H1 (cell line): ENCODE results near the gene NT5C3B. TPM values are rescaled to one million over a fixed set of nuclear protein-coding genes. Genes with fewer than 3 reads are reported as not detected.

ENCODE experiments used
- CTCF ChIA-PET: fragments of 300-600 bp; sonication (Branson Sonifier 250); formaldehyde crosslinking; loops from one replicate; lab custom pipeline; 2021; ENCODE audit not compliant: partially characterized antibody; lab: Charles Lee
- POLR2A ChIA-PET: fragments of 300-600 bp; sonication (Branson Sonifier 250); formaldehyde crosslinking; loops from one replicate; lab custom pipeline; 2021; ENCODE audit warnings: inconsistent platforms; ENCODE audit not compliant: partially characterized antibody; lab: Charles Lee
- DNase-seq, 2 experiments: peaks; one replicate each; pipeline versions ENCODE4 v3.0.0 to v3.0.0-alpha.2; 2010 to 2022; ENCODE audit warnings: low spot score in 2 of 2, low read depth in 1 of 2, mixed read lengths in 1 of 2
- FAIRE-seq: peaks from 2 replicates; lab custom pipeline; 2011; peaks lifted over from hg19 to GRCh38; lab: Jason Lieb, UNC
- H2AFZ ChIP-seq: 2 replicates; pipeline ENCODE4 v1.8.1; 2012; ENCODE audit warnings: low read length, inconsistent platforms
- H2AK5ac ChIP-seq: 2 replicates; pipeline ENCODE4 v1.6.1; 2013; ENCODE audit warnings: low read depth, low read length
- H2BK120ac ChIP-seq: replicated peaks from 2 replicates; pipeline ENCODE3; 2013; ENCODE audit warnings: low read depth, low read length, inconsistent platforms
- H2BK12ac ChIP-seq: 2 replicates; pipeline ENCODE4 v1.6.1; 2013; ENCODE audit warnings: low read depth, low read length
- H2BK15ac ChIP-seq: 2 replicates; pipeline ENCODE4 v1.6.1; 2013; ENCODE audit warnings: low read length
- H2BK20ac ChIP-seq: 2 replicates; pipeline ENCODE4 v1.6.1; 2013; ENCODE audit warnings: low read length
- H2BK5ac ChIP-seq: 2 replicates; pipeline ENCODE4 v1.6.1; 2013; ENCODE audit warnings: low read depth, low read length
- H3K14ac ChIP-seq: 2 replicates; pipeline ENCODE4 v1.6.1; 2013; ENCODE audit warnings: inconsistent platforms; ENCODE audit not compliant: insufficient read length
- H3K18ac ChIP-seq: 2 replicates; pipeline ENCODE4 v1.6.1; 2013; ENCODE audit warnings: low read length; ENCODE audit errors: extremely low read depth
- H3K23ac ChIP-seq: 2 replicates; pipeline ENCODE4 v1.6.1; 2013; ENCODE audit warnings: inconsistent platforms; ENCODE audit not compliant: insufficient read length
- H3K23me2 ChIP-seq: 2 replicates; pipeline ENCODE4 v1.6.1; 2013; ENCODE audit warnings: low read depth, low read length
- H3K27ac ChIP-seq: 2 replicates; pipeline ENCODE4 v1.6.1; 2011; ENCODE audit warnings: low read depth, low read length, inconsistent platforms
- H3K27me3 ChIP-seq, 4 experiments: replicated peaks in 1 of 4; 1 replicate in 1 of 4; 2 replicates in 3 of 4; pipeline versions ENCODE4 v1.6.1 to v1.8.1; 2011 to 2013; ENCODE audit warnings: low read length in 3 of 4, mild to moderate bottlenecking in 3 of 4, inconsistent platforms in 2 of 4, mixed read lengths in 2 of 4, moderate library complexity in 1 of 4; ENCODE audit not compliant: control insufficient read depth in 3 of 4, insufficient read depth in 3 of 4; ENCODE audit errors: extremely low read depth in 1 of 4
- H3K36me3 ChIP-seq, 4 experiments: 2 replicates each; pipeline versions ENCODE4 v1.6.1 to v1.8.1; 2011 to 2013; ENCODE audit warnings: mild to moderate bottlenecking in 4 of 4, low read length in 3 of 4, moderate library complexity in 2 of 4, control low read depth in 1 of 4, inconsistent platforms in 1 of 4; ENCODE audit not compliant: insufficient read depth in 4 of 4, control insufficient read depth in 2 of 4
- H3K4ac ChIP-seq: replicated peaks from 2 replicates; pipeline ENCODE3; 2013; ENCODE audit warnings: low read length, low read depth, mixed read lengths, inconsistent platforms; ENCODE audit not compliant: insufficient read length
- H3K4me1 ChIP-seq, 4 experiments: replicated peaks in 1 of 4; 1 replicate in 1 of 4; 2 replicates in 3 of 4; pipeline versions ENCODE4 v1.6.1 to v1.8.1; 2011 to 2013; ENCODE audit warnings: low read length in 3 of 4, inconsistent platforms in 2 of 4, mixed read lengths in 1 of 4; ENCODE audit not compliant: insufficient read depth in 4 of 4, control insufficient read depth in 3 of 4
- H3K4me2 ChIP-seq, 2 experiments: 2 replicates each; pipeline versions ENCODE4 v1.6.1 to v1.8.1; 2011 to 2013; ENCODE audit warnings: low read depth in 2 of 2, low read length in 2 of 2, control low read depth in 1 of 2, inconsistent platforms in 1 of 2, mild to moderate bottlenecking in 1 of 2; ENCODE audit not compliant: insufficient read depth in 1 of 2
- H3K4me3 ChIP-seq, 4 experiments: fragments of 200-600, 300-600 bp in 1 of 4; sonication (generic), shearing (Covaris generic), sonication (Bioruptor Twin) in 1 of 4; 2 replicates each; pipeline versions ENCODE4 v1.5.1 to v1.8.1; 2011 to 2016; ENCODE audit warnings: low read length in 4 of 4, low read depth in 3 of 4, control low read depth in 2 of 4, inconsistent platforms in 2 of 4, mild to moderate bottlenecking in 2 of 4, mixed read lengths in 1 of 4, moderate library complexity in 1 of 4; ENCODE audit not compliant: insufficient read depth in 2 of 4; ENCODE audit errors: extremely low read depth in 1 of 4
- H3K56ac ChIP-seq: replicated peaks from 2 replicates; pipeline ENCODE3; 2013; ENCODE audit warnings: low read depth, mild to moderate bottlenecking, mixed read lengths, low read length, inconsistent platforms; ENCODE audit not compliant: insufficient read length
- H3K79me1 ChIP-seq: 2 replicates; pipeline ENCODE4 v1.6.1; 2013; ENCODE audit warnings: low read depth, low read length, control low read depth
- H3K79me2 ChIP-seq, 2 experiments: 2 replicates each; pipeline versions ENCODE4 v1.6.1 to v1.8.1; 2012 to 2013; ENCODE audit warnings: low read length in 2 of 2, mild to moderate bottlenecking in 2 of 2, inconsistent platforms in 1 of 2; ENCODE audit not compliant: insufficient read depth in 2 of 2, control insufficient read depth in 1 of 2
- H3K9ac ChIP-seq, 4 experiments: replicated peaks in 1 of 4; 1 replicate in 1 of 4; 2 replicates in 3 of 4; pipeline versions ENCODE4 v1.6.1 to v1.8.1; 2011 to 2013; ENCODE audit warnings: low read depth in 3 of 4, low read length in 3 of 4, control low read depth in 2 of 4, mild to moderate bottlenecking in 2 of 4, moderate library complexity in 2 of 4, inconsistent platforms in 1 of 4; ENCODE audit errors: extremely low read depth in 1 of 4
- H3K9me3 ChIP-seq, 2 experiments: 2 replicates each; pipeline versions ENCODE4 v1.6.1 to v1.8.1; 2012 to 2013; ENCODE audit warnings: mild to moderate bottlenecking in 2 of 2, moderate library complexity in 2 of 2, control low read depth in 1 of 2, inconsistent platforms in 1 of 2, low read depth in 1 of 2, low read length in 1 of 2, mixed read lengths in 1 of 2; ENCODE audit not compliant: insufficient read depth in 2 of 2
- H4K20me1 ChIP-seq, 2 experiments: replicated peaks in 1 of 2; 2 replicates each; pipeline versions ENCODE3 to v1.8.1; 2011 to 2013; ENCODE audit warnings: inconsistent platforms in 2 of 2, low read length in 2 of 2, mild to moderate bottlenecking in 1 of 2; ENCODE audit not compliant: insufficient read depth in 2 of 2, control insufficient read depth in 1 of 2
- H4K5ac ChIP-seq: 2 replicates; pipeline ENCODE4 v1.6.1; 2013; ENCODE audit warnings: low read length, low read depth, mixed read lengths, inconsistent platforms; ENCODE audit not compliant: insufficient read length
- H4K8ac ChIP-seq: 2 replicates; pipeline ENCODE4 v1.8.0; 2013; ENCODE audit warnings: mild to moderate bottlenecking, moderate library complexity, low read length, inconsistent platforms; ENCODE audit not compliant: insufficient read depth; ENCODE audit errors: extremely low read depth
- H4K91ac ChIP-seq: replicated peaks from 2 replicates; pipeline ENCODE3; 2013; ENCODE audit warnings: low read length, mixed read lengths, inconsistent platforms; ENCODE audit not compliant: insufficient read length
- BACH1 ChIP-seq: IDR thresholded peaks from 2 replicates; pipeline ENCODE4 v1.6.1; 2012; ENCODE audit warnings: low read length, improper control_type of control experiment
- JUND ChIP-seq: IDR thresholded peaks from 2 replicates; pipeline ENCODE4 v1.6.1; 2011; ENCODE audit warnings: mild to moderate bottlenecking, improper control_type of control experiment, low read length
- PHF8 ChIP-seq: fragments of 200-600 bp; sonication (generic); conservative IDR thresholded peaks from 2 replicates; pipeline ENCODE4 v1.7.1; 2012; ENCODE audit warnings: low read depth, mild to moderate bottlenecking, inconsistent platforms, low read length, moderate library complexity
- POLR2A ChIP-seq, 2 experiments: IDR thresholded peaks; 1 replicate in 1 of 2; 2 replicates in 1 of 2; pipeline ENCODE4 v1.6.1; 2011; ENCODE audit warnings: low read depth in 2 of 2, low read length in 2 of 2, mild to moderate bottlenecking in 2 of 2; ENCODE audit errors: control extremely low read depth in 1 of 2
- RAD21 ChIP-seq, 2 experiments: IDR thresholded peaks in 1 of 2; conservative IDR thresholded peaks in 1 of 2; 2 replicates each; pipeline ENCODE4 v1.6.1; 2011; ENCODE audit warnings: low read depth in 2 of 2, low read length in 2 of 2, improper control_type of control experiment in 1 of 2, inconsistent platforms in 1 of 2, mild to moderate bottlenecking in 1 of 2, moderate library complexity in 1 of 2
- SIX5 ChIP-seq: IDR thresholded peaks from 2 replicates; pipeline ENCODE4 v1.6.1; 2011; ENCODE audit warnings: mild to moderate bottlenecking, low read depth, low read length
- SP1 ChIP-seq: IDR thresholded peaks from 2 replicates; pipeline ENCODE4 v1.6.1; 2011; ENCODE audit warnings: low read depth, low read length
- WGBS, 2 experiments: shearing (Covaris generic) in 1 of 2; methylation state at CpG; one replicate each; pipeline versions ENCODE4 v1.1.6 to v1.1.7; 2013 to 2015; ENCODE audit warnings: low lambda C conversion rate in 2 of 2, mixed read lengths in 2 of 2, inconsistent platforms in 1 of 2, low coverage in 1 of 2, missing lambda C conversion rate in 1 of 2; ENCODE audit not compliant: insufficient replicate concordance in 2 of 2, insufficient coverage in 1 of 2, insufficient read length in 1 of 2; ENCODE audit errors: extremely low coverage in 1 of 2, missing lambda C conversion rate in 1 of 2; 5-methylcytosine and 5-hydroxymethylcytosine counted together
- polyA plus RNA-seq, 7 experiments: library from polyadenylated mRNA; depleted of rRNA in 3 of 7; stranded (reverse) in 5 of 7; unstranded in 2 of 7; fragments of >200 nt in 5 of 7; fragments of 200-250 nt in 2 of 7; gene quantifications; 1 replicate in 5 of 7; 2 replicates in 1 of 7; 4 replicates in 1 of 7; pipeline versions ENCODE4 v1.2.1 to v1.2.3, GENCODE V29; 2011 to 2013; ENCODE audit warnings: missing spikeins in 2 of 7, mixed read lengths in 2 of 7
- total RNA-seq: library from RNA; stranded (reverse); fragmentation: NEBNext Ultra II Directional; extraction: Animal tissue kit (Norgen Biotek cat#: 25700); gene quantifications from 2 replicates; pipeline ENCODE4 v1.2.1, GENCODE V29; 2021
- TF ChIP-seq, protein P1 (sequence below), 3 experiments: IDR thresholded peaks; 1 replicate in 2 of 3; 2 replicates in 1 of 3; pipeline versions ENCODE4 v1.5.1 to v1.6.1; 2011; ENCODE audit warnings: low read length in 3 of 3, mild to moderate bottlenecking in 3 of 3, inconsistent platforms in 2 of 3, low read depth in 1 of 3, moderate library complexity in 1 of 3; ENCODE audit not compliant: insufficient read depth in 1 of 3; ENCODE audit errors: control extremely low read depth in 1 of 3

Gene NT5C3B
- total and polyA plus RNA-seq, 2 of the 8 experiments (the other 6 are each of a cell fraction or from before 2014, with no cell fraction given) = 68.7 to 94.5 TPM

- peak overlapping the region; percentile 22 to 75 for H3K4me2 ChIP-seq
- H3K14ac ChIP-seq = no peak overlapping the region
- H4K5ac ChIP-seq = no peak overlapping the region
- no peaks in the 10 kb centered on the region for H3K27me3 ChIP-seq
- H3K9ac ChIP-seq = peak overlapping the region in 1 of 4 experiments; percentile 47; a peak in 1 of 7 replicates
- POLR2A ChIA-PET = interaction anchor here (1.0 to 2.5 kb wide), 9 partner anchors 9 to 172 kb away, joined by 3 to 9 read pairs (median 4); partner anchors contain the start of genes ACLY, FKBP10 and P3H4
- peaks cover 3% of the 10 kb centered on the region for H3K79me1 ChIP-seq
- no peak overlapping the region for H2AK5ac ChIP-seq
- peaks cover 2 to 27% of the 10 kb centered on the region in 2 experiments for H4K20me1 ChIP-seq
- no peak overlapping the region for H4K91ac ChIP-seq
- no peak overlapping the region for H2BK120ac ChIP-seq
- H3K27ac ChIP-seq = no peak overlapping the region
- WGBS, 2 experiments = 50% methylated on average over 3 of the region's 3 CpGs; no CpG with 5 or more reads in 1 of the 2 experiments
- no peak overlapping the region for H3K18ac ChIP-seq
- H3K56ac ChIP-seq = no peak overlapping the region
- no peak overlapping the region for H2BK15ac ChIP-seq
- no peak overlapping the region for H3K23ac ChIP-seq
- H3K4me3 ChIP-seq = peak overlapping the region in 1 of 4 experiments; percentile 23; a peak in 1 of 8 replicates
- no peak overlapping the region for H2AFZ ChIP-seq
- DNase-seq (no peak), FAIRE-seq (peak; percentile 19)
- H3K9me3 ChIP-seq = no peaks in the 10 kb centered on the region
- H2BK5ac ChIP-seq = no peak overlapping the region
- no peak overlapping the region for H4K8ac ChIP-seq
- no peaks in the 10 kb centered on the region for H3K36me3 ChIP-seq
- 0 out of 2 replicates have a peak overlapping the region, but pooled peaks have one; percentile 61 for H2BK20ac ChIP-seq
- peaks cover 9% of the 10 kb centered on the region for H3K23me2 ChIP-seq
- peaks cover 9 to 25% (median 13%) of the 10 kb centered on the region in 4 experiments for H3K4me1 ChIP-seq
- CTCF ChIA-PET = interaction anchor here (0.6 to 1.9 kb wide), 5 partner anchors 13 to 122 kb away, joined by 3 to 6 read pairs (median 3); no protein-coding TSS in a partner anchor
- H3K4ac ChIP-seq = no peak overlapping the region
- H2BK12ac ChIP-seq = peak overlapping the region; percentile 60; the same call in 1 of the 2 replicates
- H3K79me2 ChIP-seq = peaks cover 10 to 74% of the 10 kb centered on the region in 2 experiments
- TF ChIP-seq SP1 (no peak), POLR2A (IDR thresholded peaks at IDR 0.05; ENCODE audit: control extremely low read depth in 1 of 2, low read depth in 2 of 2, low read length in 2 of 2) (no peak), PHF8 (no peak), BACH1 (no peak), SIX5 (no peak), JUND (no peak), RAD21 (IDR thresholded peaks at IDR 0.05 in 1 of 2, conservative IDR thresholded peaks at IDR 0.05 in 1 of 2; ENCODE audit: low read depth in 2 of 2, low read length in 2 of 2) (no peak)
- TF ChIP-seq, protein P1, sequence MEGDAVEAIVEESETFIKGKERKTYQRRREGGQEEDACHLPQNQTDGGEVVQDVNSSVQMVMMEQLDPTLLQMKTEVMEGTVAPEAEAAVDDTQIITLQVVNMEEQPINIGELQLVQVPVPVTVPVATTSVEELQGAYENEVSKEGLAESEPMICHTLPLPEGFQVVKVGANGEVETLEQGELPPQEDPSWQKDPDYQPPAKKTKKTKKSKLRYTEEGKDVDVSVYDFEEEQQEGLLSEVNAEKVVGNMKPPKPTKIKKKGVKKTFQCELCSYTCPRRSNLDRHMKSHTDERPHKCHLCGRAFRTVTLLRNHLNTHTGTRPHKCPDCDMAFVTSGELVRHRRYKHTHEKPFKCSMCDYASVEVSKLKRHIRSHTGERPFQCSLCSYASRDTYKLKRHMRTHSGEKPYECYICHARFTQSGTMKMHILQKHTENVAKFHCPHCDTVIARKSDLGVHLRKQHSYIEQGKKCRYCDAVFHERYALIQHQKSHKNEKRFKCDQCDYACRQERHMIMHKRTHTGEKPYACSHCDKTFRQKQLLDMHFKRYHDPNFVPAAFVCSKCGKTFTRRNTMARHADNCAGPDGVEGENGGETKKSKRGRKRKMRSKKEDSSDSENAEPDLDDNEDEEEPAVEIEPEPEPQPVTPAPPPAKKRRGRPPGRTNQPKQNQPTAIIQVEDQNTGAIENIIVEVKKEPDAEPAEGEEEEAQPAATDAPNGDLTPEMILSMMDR (IDR thresholded peaks at IDR 0.05; ENCODE audit: control extremely low read depth in 1 of 3, insufficient read depth in 1 of 3, low read depth in 1 of 3, low read length in 3 of 3) = no peak
Observed at GRCh38 chr17:41860254-41860931, 24.4 kb upstream of the NT5C3B start.
